Spleen (tissue), 11 donors: ENCODE results near the gene CARM1. TPM values are rescaled to one million over a fixed set of nuclear protein-coding genes. Genes with fewer than 3 reads are reported as not detected.

Experiments
- DNase-seq: peaks from one replicate; pipeline ENCODE4 v3.0.0-alpha.2; 2020
- H3K27ac ChIP-seq, 8 donors: fragments of 200-600 bp; sonication (generic) in 7 of 8; 1 replicate in 4 of 8; 2 replicates in 4 of 8; pipeline versions ENCODE4 v1.5.0 to v1.8.0; 2016 to 2021; ENCODE audit warnings: inconsistent platforms in 4 of 8, mild to moderate bottlenecking in 4 of 8, moderate library complexity in 1 of 8
- H3K27me3 ChIP-seq, 7 donors: fragments of 200-600 bp; sonication (generic) in 6 of 7; replicated peaks in 1 of 7; 1 replicate in 4 of 7; 2 replicates in 3 of 7; pipeline versions ENCODE4 v1.5.0 to v1.8.0; 2016 to 2021; ENCODE audit warnings: inconsistent platforms in 3 of 7, mild to moderate bottlenecking in 1 of 7
- H3K36me3 ChIP-seq, 6 donors: fragments of 200-600 bp; sonication (generic) in 5 of 6; 1 replicate in 4 of 6; 2 replicates in 2 of 6; pipeline versions ENCODE4 v1.5.0 to v1.8.0; 2016 to 2021; ENCODE audit warnings: inconsistent platforms in 2 of 6
- H3K4me1 ChIP-seq, 6 donors: fragments of 200-600 bp; sonication (generic) in 5 of 6; 1 replicate in 3 of 6; 2 replicates in 3 of 6; pipeline versions ENCODE4 v1.5.0 to v1.8.0; 2016 to 2021; ENCODE audit warnings: inconsistent platforms in 3 of 6
- H3K4me3 ChIP-seq, 8 donors: fragments of 200-600 bp; sonication (generic) in 7 of 8; 1 replicate in 4 of 8; 2 replicates in 4 of 8; pipeline versions ENCODE4 v1.5.0 to v1.8.0; 2016 to 2021; ENCODE audit warnings: inconsistent platforms in 4 of 8, mild to moderate bottlenecking in 4 of 8, moderate library complexity in 2 of 8
- H3K9me3 ChIP-seq, 8 donors: fragments of 200-600 bp; sonication (generic) in 7 of 8; 1 replicate in 4 of 8; 2 replicates in 4 of 8; pipeline versions ENCODE4 v1.5.0 to v1.8.0; 2016 to 2021; ENCODE audit warnings: inconsistent platforms in 4 of 8
- CTCF ChIP-seq, 11 experiments: fragments of 200-600 bp in 7 of 11; fragments of 450-650 bp in 4 of 11; sonication (generic) in 4 of 11; IDR thresholded peaks in 8 of 11; conservative IDR thresholded peaks in 3 of 11; 1 replicate in 7 of 11; 2 replicates in 4 of 11; pipeline versions ENCODE4 v1.4.0 to v1.8.0; 2016 to 2021; ENCODE audit warnings: antibody characterized with exemption in 11 of 11, inconsistent platforms in 4 of 11, mild to moderate bottlenecking in 1 of 11
- POLR2A ChIP-seq, 3 donors: fragments of 450-650 bp; IDR thresholded peaks; one replicate each; pipeline ENCODE4 v1.5.1; 2017; ENCODE audit warnings: antibody characterized with exemption in 3 of 3, mild to moderate bottlenecking in 1 of 3
- POLR2AphosphoS5 ChIP-seq, 3 donors: sonication (generic); formaldehyde crosslinking; IDR thresholded peaks; one replicate each; pipeline ENCODE4 v1.5.1; 2017; ENCODE audit warnings: antibody characterized with exemption in 3 of 3
- WGBS, 5 donors: extraction: QIAGEN DNeasy Blood & Tissue Kit in 3 of 5; methylation state at CpG; one replicate each; pipeline versions ENCODE4 v1.1.5 to v1.1.7; 2013 to 2018; 5-methylcytosine and 5-hydroxymethylcytosine counted together
- intact Hi-C: fragments of 100-400 bp; cut with DNase I; formaldehyde crosslinking; loops from one replicate; pipeline ENCODE4 v1.15.0; 2023; ENCODE audit warnings: low total_unique reads
- polyA plus RNA-seq, 3 donors: library from polyadenylated mRNA; stranded (reverse); fragments of 200-250 nt; gene quantifications; one replicate each; pipeline ENCODE4 v1.2.1, GENCODE V29; 2013
- total RNA-seq, 7 donors: library from RNA; depleted of rRNA in 3 of 7; stranded (reverse); fragments of >200 nt in 3 of 7; fragmentation: NEBNext Ultra II Directional in 4 of 7; extraction: Animal tissue kit (Norgen Biotek cat#: 25700) in 4 of 7; gene quantifications; one replicate each; pipeline versions ENCODE4 v1.1.0 to v1.2.1, GENCODE V29; 2016 to 2021
- donor health status: healthy with polysubstance abuse.
- donor health status: DM: no; HTN: no; CAD: no; lungs with moderate emphysema.
- donor health status: DM: no; HTN: no; CAD: no.
- donor health status: Bipolar disorder and iron deficiency.
- donor health status: healthy.
- donor health status: DM: no; HTN: no; CAD: no.
- donor health status: DM: yes; HTN: yes; CAD: no.

Gene CARM1
- total and polyA plus RNA-seq, 10 donors = 13.6 to 32.0 (median 24.6) TPM

DNA sequence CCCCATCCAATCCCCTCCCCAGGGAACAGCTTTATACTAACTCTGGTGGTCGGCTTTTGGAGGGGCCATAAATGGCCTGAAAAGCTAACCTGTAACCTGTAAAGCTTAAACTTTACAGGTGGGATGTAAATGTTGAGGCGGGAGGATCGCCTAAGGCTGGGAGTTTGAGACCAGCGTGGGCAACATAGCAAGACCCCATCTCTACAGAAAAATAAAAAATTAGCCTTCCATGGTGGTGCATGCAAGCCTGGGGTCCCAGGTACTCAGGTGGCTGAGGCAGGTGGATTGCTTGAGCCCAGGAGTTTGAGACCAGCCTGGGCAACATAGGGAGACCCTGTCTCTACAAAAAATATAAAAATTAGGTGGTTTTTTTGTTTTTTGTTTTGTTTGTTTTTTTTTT lies 18.5 kb downstream of the CARM1 start:
- no peak for DNase-seq
- 95 to 99% (median 99%) methylated on average over 4 of the region's 4 CpGs for WGBS, 5 donors
- TF ChIP-seq CTCF (IDR thresholded peaks at IDR 0.05 in 8 of 11, conservative IDR thresholded peaks at IDR 0.05 in 3 of 11) = no peak
- TF ChIP-seq POLR2AphosphoS5 (IDR thresholded peaks at IDR 0.05) = no peak
- no peak for TF ChIP-seq POLR2A (IDR thresholded peaks at IDR 0.05)
- no peak overlapping the region for H3K4me3 ChIP-seq
- peaks cover 0 to 35% (median 14%) of the 10 kb centered on the region in 6 donors for H3K4me1 ChIP-seq
- no peaks in the 10 kb centered on the region for H3K9me3 ChIP-seq
- no peaks in the 10 kb centered on the region for H3K27me3 ChIP-seq
- no peak overlapping the region for H3K27ac ChIP-seq
- intact Hi-C loops = no loop called here
- peaks cover 0 to 5% (median 0%) of the 10 kb centered on the region in 6 donors for H3K36me3 ChIP-seq

DNA sequence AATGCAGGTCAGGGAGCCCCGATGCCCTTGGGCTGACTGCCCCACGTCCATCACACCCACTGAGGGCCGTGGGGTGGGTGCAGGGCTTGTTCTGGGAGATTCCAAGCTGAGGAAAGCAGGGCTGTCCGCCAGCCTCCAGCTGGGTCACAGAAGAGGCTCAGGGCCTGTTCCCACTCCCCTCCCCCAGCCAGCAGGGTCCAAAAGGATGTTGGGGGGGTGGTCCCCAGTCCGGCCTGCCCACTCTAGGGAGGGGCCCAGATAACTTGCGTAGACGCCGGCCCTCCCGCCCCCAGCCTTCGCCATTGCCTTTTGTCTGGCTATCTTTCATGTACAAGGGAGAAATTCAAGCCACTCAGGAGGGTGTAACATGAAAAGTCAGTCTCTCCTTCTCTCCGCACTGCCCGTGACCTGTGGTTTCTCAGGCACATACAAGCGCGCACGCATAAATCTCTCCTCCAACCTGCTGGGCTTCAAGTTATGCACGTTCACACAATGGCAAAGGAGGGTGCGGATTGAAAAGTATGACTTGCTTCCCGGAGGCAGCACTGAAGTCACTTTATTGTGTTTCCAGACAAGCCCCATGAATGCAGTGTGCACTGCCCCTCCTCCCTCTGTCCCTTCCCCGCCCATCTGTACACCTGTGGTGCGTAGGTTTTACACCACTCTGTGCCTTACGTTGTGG lies 20.2 kb downstream of the CARM1 start:
- Histone ChIP-seq H3K36me3 (peaks cover 0 to 5% (median 0%) of the 10 kb centered on the region in 6 donors), H3K4me3 (no peak overlapping the region), H3K27ac (no peak overlapping the region), H3K27me3 (no peaks in the 10 kb centered on the region), H3K9me3 (no peaks in the 10 kb centered on the region), H3K4me1 (peaks cover 0 to 36% (median 15%) of the 10 kb centered on the region in 6 donors)
- intact Hi-C loops = no loop called here
- DNase-seq = no peak
- TF ChIP-seq POLR2AphosphoS5 (IDR thresholded peaks at IDR 0.05) = no peak
- 77 to 86% (median 85%) methylated on average over 17 to 21 of the region's 21 CpGs for WGBS, 5 donors

- intact Hi-C loops = no loop called here
- 91 to 94% (median 93%) methylated on average over 13 of the region's 13 CpGs for WGBS, 5 donors
- H3K27ac ChIP-seq = no peak overlapping the region
- no peak for DNase-seq
- TF ChIP-seq CTCF (IDR thresholded peaks at IDR 0.05 in 8 of 11, conservative IDR thresholded peaks at IDR 0.05 in 3 of 11) (no peak), POLR2AphosphoS5 (IDR thresholded peaks at IDR 0.05) (no peak), POLR2A (IDR thresholded peaks at IDR 0.05) (no peak)
- no peaks in the 10 kb centered on the region for H3K9me3 ChIP-seq
- no peaks in the 10 kb centered on the region for H3K27me3 ChIP-seq
- no peak overlapping the region for H3K4me3 ChIP-seq
- H3K4me1 ChIP-seq = peaks cover 4 to 37% (median 18%) of the 10 kb centered on the region in 6 donors
- H3K36me3 ChIP-seq = peaks cover 0 to 5% (median 0%) of the 10 kb centered on the region in 6 donors
Observed at GRCh38 chr19:10892256-10892655, 20.9 kb downstream of the CARM1 start.

DNA sequence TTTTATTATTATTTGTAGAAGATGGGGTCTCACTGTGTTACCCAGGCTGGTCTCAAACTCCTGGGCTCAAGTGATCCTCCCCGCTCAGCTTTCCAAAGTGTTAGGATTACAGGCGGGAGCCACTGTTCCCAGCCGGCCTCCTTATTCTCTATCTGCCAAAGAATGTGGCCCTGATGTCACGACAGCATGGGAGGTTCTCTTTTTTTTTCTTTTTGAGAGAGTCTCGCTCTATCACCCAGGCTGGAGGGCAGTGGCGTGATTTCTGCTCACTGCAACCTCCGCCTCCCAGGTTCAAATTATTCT lies 23.5 kb downstream of the CARM1 start:
- no peak for DNase-seq
- Histone ChIP-seq H3K4me3 (no peak overlapping the region), H3K9me3 (no peaks in the 10 kb centered on the region), H3K27me3 (no peaks in the 10 kb centered on the region), H3K27ac (no peak overlapping the region), H3K4me1 (peaks cover 6 to 38% (median 15%) of the 10 kb centered on the region in 6 donors), H3K36me3 (peaks cover 0 to 5% (median 0%) of the 10 kb centered on the region in 6 donors)
- intact Hi-C loops = no loop called here
- TF ChIP-seq POLR2AphosphoS5 (IDR thresholded peaks at IDR 0.05) = no peak
- TF ChIP-seq CTCF (IDR thresholded peaks at IDR 0.05 in 8 of 11, conservative IDR thresholded peaks at IDR 0.05 in 3 of 11) = no peak
- TF ChIP-seq POLR2A (IDR thresholded peaks at IDR 0.05) = no peak
- WGBS, 5 donors = 83 to 96% (median 92%) methylated on average over 7 of the region's 7 CpGs
